KOPT-K1 (cell line): Measurements from ENCODE around the gene CDK5R2.

Experiments
- H3K27ac ChIP-seq: fragments of 200-600 bp; sonication (generic); 2 replicates; pipeline ENCODE4 v1.5.1; 2016; ENCODE audit warnings: antibody characterized with exemption, mild to moderate bottlenecking, low read depth, low read length; ENCODE audit not compliant: poor library complexity, severe bottlenecking
- H3K36me3 ChIP-seq: fragments of 200-600 bp; sonication (generic); 2 replicates; pipeline ENCODE4 v1.5.1; 2017; ENCODE audit warnings: antibody characterized with exemption, mild to moderate bottlenecking, low read length, moderate library complexity; ENCODE audit not compliant: insufficient read depth
- H3K9me3 ChIP-seq: fragments of 200-600 bp; sonication (generic); 2 replicates; pipeline ENCODE4 v1.5.1; 2017; ENCODE audit warnings: antibody characterized with exemption, low read length, mild to moderate bottlenecking; ENCODE audit not compliant: insufficient read depth, poor library complexity, severe bottlenecking

CDK5R2 gene

DNA sequence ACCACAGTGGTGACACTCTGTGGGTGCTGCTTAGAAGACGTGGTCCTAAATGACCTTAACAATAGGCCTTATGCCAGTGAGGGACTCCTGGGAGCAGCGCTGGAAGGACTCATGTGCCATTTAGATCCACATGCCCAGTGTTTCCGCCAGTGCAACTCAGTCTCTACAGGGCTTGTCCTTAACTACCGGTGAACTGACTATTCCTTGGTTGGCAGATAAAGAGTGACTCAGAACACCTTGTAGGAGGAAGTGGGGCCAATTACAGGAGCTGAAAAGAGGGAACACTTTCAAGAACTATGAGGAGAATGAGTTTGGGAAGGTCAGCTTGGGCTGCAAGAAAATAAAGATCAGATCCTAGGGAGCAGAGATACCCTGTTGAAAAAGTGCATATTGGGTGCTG, 1.8 kb upstream of the CDK5R2 start:
- Histone ChIP-seq H3K36me3 (no peaks in the 10 kb centered on the region), H3K27ac (no peak overlapping the region), H3K9me3 (no peaks in the 10 kb centered on the region)

- no peaks in the 10 kb centered on the region for H3K36me3 ChIP-seq
- no peak overlapping the region for H3K27ac ChIP-seq
- no peaks in the 10 kb centered on the region for H3K9me3 ChIP-seq
These were observed 1.2 kb upstream of the CDK5R2 start for GRCh38 chr2:218958276-218958675.

DNA sequence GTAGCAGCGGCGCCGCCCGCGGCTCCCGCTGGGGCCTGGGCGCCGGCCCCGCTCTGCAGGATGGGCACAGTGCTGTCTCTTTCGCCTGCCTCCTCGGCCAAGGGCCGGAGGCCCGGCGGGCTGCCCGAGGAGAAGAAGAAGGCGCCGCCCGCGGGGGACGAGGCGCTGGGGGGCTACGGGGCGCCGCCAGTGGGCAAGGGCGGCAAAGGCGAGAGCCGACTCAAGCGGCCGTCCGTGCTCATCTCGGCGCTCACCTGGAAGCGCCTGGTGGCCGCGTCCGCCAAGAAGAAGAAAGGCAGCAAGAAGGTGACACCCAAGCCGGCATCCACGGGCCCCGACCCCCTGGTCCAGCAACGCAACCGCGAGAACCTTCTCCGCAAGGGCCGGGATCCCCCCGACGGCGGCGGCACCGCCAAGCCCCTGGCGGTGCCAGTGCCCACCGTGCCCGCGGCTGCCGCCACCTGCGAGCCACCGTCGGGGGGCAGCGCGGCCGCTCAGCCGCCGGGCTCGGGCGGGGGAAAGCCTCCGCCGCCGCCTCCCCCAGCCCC, 369 bp downstream of the CDK5R2 start:
- H3K36me3 ChIP-seq: no peaks in the 10 kb centered on the region
- no peaks in the 10 kb centered on the region for H3K9me3 ChIP-seq
- no peak overlapping the region for H3K27ac ChIP-seq

- H3K9me3 ChIP-seq: no peaks in the 10 kb centered on the region
- no peaks in the 10 kb centered on the region for H3K36me3 ChIP-seq
- no peak overlapping the region for H3K27ac ChIP-seq
These were observed 1.1 kb downstream of the CDK5R2 start for GRCh38 chr2:218960309-218961165.

DNA sequence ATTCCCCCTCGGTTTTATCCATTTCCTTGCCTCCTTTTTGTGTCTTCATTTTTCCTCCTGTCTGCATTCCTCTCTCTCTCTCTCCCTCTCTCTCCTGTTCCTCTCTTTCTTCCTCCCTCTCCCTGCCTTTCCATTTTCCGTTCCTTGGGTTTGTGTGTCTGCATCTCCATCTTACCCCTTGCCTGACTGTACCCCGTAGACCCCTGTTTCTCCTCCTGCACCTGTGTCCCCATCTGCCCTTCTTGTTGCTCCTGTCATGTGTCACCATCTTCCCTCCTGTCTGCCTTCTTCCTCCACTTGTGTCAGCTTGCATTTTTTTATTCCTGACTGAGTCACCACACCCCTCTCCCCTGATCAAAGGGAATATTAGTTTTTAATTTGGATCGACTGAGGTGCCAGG, 1.8 kb downstream of the CDK5R2 start:
- Histone ChIP-seq H3K9me3 (no peaks in the 10 kb centered on the region), H3K27ac (no peak overlapping the region), H3K36me3 (no peaks in the 10 kb centered on the region)

DNA sequence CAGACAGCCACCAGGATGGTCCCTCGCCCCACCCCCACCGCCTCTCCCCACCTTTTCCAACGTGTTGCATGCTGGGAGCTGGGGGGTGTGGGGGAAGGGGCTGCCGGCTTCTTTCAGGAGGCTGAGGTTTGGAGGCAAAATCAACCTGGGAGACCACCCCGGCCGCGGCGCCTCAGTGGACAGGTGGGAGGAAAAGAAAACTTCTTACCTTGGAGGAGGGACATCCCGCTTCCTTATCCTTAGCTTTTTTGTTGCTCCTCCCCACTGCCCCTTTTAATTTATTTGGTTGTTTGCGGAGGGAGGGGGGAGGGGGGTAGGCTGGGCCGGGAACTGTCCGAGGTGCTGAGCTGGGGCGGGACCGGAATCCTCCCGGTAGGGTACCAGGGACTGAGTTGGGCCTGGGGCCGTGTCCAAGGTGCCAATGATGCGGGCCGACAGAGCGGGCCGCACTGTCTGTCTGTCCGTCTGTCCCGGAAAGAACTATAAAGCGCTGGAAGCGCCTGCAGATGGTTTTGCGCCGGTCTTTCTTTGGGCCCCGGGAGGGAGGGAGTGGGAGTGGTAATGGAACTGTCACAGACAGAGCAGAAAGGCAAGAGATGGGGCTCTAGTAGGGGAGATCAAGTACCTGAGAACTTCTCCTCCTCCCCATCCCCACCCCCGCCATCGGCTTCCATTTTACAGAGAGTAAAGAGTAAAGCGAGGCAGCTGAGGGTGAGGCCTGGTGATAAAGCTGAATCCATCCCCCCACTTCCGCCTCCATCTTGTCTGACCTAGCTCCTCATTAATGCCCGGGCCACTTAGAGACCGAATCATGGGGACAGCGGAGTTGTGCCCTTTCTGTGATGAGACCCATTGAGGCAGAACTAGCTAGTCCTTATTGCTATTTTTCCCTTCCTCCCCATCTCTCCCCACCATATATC, 2.4 kb downstream of the CDK5R2 start:
- no peaks in the 10 kb centered on the region for H3K36me3 ChIP-seq
- no peaks in the 10 kb centered on the region for H3K9me3 ChIP-seq
- no peak overlapping the region for H3K27ac ChIP-seq

GRCh38 chr2:218962859-218963492, 3.5 kb downstream of the CDK5R2 start:
- Histone ChIP-seq H3K36me3 (no peaks in the 10 kb centered on the region), H3K27ac (no peak overlapping the region), H3K9me3 (no peaks in the 10 kb centered on the region)

DNA sequence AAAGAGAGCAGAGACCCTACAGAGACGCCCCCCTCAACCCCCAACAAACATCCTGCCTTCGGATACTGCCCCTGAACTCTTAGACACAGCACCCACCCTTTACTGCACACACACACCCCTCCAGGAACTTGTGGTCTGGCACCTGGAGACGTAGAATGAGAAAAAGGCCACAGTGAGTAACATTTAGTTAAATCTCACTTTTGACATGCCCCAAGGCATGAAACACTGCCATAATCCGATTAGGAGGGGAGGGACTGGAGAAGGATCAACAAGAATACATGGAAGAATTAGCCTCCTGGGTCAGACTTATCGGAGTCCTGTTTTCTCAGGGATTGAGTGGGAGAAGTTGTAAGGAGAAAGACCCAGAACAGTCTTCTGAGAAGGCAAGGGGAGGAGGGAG, 4.1 kb downstream of the CDK5R2 start:
- Histone ChIP-seq H3K9me3 (no peaks in the 10 kb centered on the region), H3K27ac (no peak overlapping the region), H3K36me3 (no peaks in the 10 kb centered on the region)

- no peaks in the 10 kb centered on the region for H3K9me3 ChIP-seq
- H3K27ac ChIP-seq: no peak overlapping the region
- no peaks in the 10 kb centered on the region for H3K36me3 ChIP-seq
These were observed 4.7 kb downstream of the CDK5R2 start for GRCh38 chr2:218964041-218964771.

DNA sequence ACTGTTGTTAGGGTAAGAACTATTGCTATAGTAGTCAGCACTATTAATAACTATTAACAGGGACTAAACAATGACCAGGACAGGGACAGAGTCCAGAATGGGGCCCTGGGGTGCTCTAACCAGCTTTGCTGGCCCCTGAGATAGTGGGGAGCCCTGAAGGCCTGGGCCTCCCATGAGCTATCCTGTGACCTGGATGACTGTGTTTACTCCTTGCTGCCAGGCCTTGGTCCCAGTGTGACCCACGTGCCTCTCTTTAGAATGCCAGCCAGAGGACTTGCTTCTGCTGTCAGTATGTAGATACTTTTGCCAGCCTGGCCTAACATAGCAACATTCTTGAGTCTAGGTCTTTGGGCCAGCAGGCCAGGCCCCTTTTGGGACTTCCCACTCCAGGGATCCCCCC, 11.4 kb downstream of the CDK5R2 start:
- no peaks in the 10 kb centered on the region for H3K36me3 ChIP-seq
- no peak overlapping the region for H3K27ac ChIP-seq
- H3K9me3 ChIP-seq: no peaks in the 10 kb centered on the region

DNA sequence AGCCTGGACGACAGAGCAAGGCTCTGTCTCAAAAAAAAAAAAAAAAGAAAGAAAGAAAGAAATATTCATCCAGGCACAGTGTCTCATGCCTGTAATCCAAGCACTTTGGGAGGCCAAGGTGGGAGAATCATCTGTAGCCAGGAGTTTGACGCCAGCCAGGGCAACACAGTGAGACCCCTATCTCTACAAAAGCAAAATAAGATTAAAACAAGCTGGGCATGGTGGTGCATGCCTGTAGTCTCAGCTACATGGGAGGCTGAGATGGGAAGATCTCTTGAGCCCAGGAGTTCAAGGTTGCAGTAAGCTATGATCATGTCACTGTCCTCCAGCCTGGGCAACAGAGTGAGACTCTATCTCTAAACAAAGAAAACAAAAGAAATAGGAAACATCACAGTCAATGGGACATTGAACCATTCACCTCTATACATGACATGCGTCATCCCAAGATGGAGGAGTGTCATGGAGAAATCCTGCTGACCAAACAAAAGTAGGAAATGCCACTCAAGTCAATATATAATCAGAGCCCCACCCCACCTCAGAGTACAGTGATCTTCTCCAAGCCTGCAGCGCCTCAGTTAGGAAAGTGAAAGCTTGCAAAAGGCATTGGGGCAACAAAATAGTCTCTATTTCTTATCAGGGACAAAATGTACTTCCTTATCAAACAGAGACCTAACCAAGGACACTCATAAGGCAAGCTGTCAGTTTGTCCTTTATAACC, 15.8 kb downstream of the CDK5R2 start:
- no peak overlapping the region for H3K27ac ChIP-seq
- H3K36me3 ChIP-seq: no peaks in the 10 kb centered on the region
- no peaks in the 10 kb centered on the region for H3K9me3 ChIP-seq

DNA sequence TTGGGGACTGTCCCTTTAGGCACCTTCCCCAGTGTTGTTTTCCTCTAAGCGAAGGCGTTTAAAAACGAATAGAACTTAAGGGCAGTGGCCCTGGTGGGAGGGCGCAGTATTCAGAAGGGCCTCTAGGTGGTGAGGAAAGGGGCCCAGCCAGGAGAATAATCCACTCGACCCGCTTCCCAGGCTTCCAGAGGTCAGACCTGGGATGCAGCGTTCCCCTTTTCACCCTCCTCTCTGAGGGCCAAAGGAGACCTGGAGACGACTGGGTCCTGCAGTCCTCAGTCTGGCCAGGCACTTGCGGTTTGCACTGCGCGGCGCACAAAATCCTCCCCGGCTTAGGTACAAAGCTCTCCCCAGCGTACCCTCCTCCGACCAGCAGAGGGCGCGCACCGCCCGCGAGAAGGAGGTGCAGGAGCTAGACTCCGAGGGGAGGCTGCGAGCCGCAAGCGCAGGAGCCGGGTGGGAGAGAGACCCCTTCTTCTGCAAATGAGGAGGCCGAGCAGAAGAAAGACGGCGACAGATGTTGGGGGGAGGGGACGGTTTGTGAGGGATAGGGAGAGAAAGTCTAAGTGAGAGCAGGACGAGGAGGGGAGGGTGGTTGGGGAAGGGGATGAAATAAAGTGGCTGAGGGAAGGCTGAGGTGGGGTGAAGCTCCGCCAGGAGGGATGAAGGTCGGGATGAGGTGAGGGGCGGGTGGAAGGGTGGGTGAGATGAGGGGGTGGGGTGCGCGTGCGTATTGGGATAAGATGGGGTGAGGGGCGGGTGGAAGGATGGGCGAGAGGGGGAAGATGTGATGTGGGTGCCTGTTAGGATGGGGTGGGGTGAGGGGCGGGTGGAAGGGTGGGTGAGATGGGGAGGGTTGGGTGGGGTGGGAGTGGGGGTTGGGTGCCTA, 20.6 kb downstream of the CDK5R2 start:
- no peak overlapping the region for H3K27ac ChIP-seq
- no peaks in the 10 kb centered on the region for H3K36me3 ChIP-seq
- no peaks in the 10 kb centered on the region for H3K9me3 ChIP-seq

DNA sequence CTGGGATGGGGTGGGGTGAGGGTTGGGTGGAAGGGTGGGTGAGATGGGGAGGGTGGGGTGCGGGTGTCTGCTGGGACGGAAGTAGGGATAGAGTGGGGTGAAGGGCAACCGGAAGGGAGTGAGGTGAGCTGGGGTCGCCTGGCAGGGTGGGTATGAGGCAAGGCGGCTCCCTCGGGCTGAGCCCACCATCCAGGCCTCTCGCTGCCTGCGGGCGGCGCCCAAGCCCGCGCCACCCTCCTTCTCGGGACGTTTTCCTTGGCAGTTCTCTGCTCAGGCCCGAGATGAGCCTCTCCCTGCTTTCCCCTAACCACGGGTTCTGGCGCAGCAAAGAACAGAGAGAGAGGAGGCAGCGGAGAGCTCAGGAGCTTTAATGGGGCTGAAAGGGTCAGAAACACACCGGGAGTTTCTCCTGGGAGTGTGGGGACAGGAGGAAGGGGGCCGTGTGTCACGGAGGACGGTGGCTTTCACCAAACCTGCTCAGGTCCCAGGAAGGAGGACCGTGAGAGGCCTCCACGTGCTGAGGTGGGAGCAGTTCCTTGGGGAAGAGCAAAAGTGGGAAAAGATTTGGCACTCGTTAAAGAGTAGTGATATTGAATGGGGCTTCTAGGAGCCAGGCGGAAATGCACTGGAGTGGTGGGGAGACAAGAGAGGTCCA, 21.4 kb downstream of the CDK5R2 start:
- Histone ChIP-seq H3K36me3 (no peaks in the 10 kb centered on the region), H3K27ac (no peak overlapping the region), H3K9me3 (no peaks in the 10 kb centered on the region)
